HG02798 (cell line): Measurements from ENCODE around the gene NR2E3.
"Not testable (repeated sequence)": the region's sequence is repeated elsewhere in the genome, so short reads cannot be mapped to it uniquely, and the experiment has no call there.

Source experiments
- ATAC-seq: cut with Tn5 transposase; IDR thresholded peaks from one replicate; pipeline ENCODE4 v1.9.1; 2021; ENCODE audit warnings: mild to moderate bottlenecking; ENCODE audit not compliant: unreplicated experiment, poor library complexity

Gene NR2E3

DNA sequence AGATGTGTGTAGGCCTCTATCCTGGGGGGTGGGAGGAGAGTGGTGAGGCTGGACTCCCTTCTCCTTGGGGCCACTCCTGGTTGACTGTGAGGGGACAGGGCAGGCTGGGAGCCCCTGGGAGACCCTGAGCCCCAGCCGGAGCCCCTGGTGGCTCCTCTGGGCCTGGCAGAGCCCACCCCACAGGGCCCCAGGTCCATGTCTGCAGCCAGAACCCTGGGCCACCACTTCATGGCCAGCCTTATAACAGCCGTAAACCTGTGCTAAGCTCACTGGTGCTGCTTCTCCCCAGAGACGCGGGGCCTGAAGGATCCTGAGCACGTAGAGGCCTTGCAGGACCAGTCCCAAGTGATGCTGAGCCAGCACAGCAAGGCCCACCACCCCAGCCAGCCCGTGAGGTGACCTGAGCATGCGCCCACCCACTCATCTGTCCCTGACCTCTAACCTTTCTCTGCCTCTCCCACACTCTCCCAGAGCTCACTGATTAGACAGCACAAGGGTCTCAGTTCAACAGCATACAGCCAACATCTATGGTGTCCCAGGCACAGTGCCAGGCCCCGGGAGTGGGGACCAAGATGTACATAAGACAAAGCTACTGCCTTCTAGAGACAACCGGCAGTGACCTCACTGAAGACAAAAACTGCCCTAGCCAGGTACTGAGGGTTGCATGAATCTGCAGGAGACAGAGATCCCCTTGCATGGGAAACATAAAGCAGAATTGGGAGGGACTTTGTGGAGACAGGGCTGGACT lies 3.5 kb downstream of the NR2E3 start:
- ATAC-seq = no peak

- ATAC-seq = no peak
Observed at GRCh38 chr15:71815301-71815700, 4.9 kb downstream of the NR2E3 start.

DNA sequence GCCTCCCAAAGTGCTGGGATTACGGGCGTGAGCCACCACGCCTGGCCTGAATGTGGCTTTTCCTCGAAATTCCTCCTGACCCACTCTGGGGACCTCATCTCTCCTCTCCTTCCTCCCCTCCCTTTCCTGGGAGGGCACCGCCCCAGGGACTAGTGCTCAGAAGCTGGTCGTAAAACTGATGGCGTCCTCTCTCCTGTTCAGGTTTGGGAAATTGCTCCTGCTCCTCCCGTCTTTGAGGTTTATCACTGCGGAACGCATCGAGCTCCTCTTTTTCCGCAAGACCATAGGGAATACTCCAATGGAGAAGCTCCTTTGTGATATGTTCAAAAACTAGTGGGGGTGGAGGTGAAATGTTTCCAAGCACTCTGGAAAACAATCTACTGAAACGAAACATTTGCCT lies 7.0 kb downstream of the NR2E3 start:
- ATAC-seq = no peak

DNA sequence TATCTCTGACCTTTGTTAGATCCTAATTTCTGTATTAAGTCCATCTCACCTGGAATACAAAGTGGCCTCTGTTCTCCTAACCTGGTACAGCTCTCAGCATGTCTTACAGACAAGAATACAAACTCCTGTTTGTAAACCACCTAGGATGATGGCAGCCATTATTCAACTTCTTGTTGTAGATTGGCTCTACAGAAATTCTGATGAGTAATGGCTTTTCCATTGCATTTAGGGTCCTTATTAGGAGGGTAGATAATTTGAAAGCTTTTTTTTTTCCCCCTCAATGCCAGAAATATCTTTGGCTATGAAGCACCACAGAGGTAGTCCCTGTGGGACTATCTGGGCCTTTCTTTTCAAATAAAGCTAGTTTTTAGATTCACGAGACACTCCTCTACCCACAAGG lies 9.8 kb downstream of the NR2E3 start:
- no peak for ATAC-seq

DNA sequence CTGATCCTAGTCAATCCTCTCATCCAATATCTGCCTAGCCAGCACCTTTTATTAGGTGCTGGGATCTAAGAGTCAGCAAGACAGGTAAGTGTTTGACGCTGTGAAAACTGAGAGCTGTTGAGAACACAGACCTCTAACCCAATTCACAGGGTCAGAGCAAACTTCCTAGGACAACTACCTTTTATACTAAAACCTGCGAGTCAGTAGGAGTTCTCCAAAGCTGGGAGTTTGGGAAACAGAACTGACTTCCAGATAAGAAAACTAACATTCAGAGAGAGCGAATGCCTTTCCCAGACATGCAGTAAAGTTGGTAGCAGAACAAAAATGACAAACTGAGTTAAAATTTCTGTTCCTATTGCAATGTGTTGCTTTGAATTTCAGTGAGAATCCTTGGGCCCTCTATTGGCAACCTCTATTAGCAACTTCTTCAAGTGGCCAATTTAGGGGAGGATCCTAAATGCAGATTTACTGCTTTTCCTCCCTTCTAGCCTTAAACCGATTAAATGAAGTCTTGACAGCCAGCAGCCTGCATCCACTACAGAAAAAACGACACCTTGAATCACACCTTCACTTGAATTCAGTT lies 11.3 kb downstream of the NR2E3 start:
- no peak for ATAC-seq

DNA sequence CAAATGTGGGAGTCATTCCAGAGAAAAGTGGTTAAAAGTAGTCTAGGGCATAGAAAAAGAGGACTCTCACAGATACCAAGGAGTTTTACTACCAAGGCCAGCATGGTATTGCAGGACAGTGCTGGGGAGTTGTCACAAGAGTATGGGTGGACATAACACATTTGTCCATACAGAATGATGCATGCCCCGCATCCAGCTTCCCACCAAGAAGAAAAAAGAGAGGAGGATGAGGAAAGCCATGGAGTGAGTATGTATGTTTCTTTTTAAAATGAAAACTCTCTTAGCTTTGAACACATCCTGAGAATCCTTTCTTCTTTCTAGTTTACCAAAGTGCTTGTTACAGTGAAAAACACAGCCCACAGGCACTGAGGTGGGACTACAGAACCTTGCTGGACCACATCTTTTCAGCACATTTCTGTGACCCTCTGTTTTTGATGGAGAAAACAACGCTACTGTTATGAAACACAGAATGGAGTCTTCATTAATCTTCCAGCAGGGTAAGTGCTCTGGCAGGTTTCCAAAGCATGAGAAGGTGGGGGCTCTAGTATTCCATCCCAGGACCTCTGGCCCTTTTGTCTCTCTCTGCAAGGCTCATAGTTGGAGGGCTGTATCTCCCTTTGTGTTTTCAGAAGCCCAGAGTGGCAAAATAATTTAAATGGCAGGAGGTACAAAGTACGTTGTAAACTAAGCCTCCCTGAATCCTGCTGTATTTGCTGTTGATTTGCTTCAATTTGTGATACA lies 12.7 kb downstream of the NR2E3 start:
- ATAC-seq = no peak

DNA sequence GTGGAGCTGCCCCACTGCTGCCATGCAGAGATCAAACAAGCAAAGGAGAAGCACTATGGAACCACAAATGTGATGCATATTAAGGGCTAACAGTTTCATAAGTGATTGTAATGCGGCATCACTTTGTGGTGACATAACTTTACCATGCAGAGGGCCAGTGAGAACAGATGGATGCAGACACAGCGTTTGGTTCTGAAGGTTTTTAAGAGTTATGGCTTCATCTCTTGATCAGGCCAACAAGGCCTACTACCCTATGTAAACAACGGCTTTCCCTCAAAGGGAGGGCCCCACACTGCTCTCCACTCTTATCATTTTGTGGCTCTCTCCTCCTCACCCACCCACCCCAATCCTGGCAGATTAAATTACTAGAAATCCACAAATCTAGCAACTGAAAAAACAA lies 13.4 kb downstream of the NR2E3 start:
- ATAC-seq = no peak

- ATAC-seq = no peak
Observed at GRCh38 chr15:71825021-71825730, 14.8 kb downstream of the NR2E3 start.

- no peak for ATAC-seq
Observed at GRCh38 chr15:71826196-71826595, 15.8 kb downstream of the NR2E3 start.

GRCh38 chr15:71830981-71831380 lies 20.6 kb downstream of the NR2E3 start:
- ATAC-seq = no peak

DNA sequence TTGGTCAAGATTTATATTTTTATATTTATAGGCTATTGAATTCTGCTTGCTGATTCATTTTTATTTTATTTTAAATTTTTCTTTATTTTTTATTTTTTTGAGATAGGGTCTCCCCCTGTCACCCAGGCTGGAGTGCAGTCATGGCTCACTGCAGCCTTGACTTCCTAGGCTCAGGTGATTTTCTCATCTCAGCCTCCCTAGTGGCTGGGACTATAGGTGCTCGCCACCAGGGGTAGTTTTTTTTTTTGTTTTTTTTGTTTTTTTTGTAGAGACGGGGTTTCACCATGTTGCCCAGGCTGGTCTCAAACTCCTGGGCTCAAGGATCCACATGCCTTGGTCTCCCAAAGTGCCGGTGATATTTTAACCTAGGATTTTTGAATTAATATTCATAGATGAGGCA lies 31.2 kb downstream of the NR2E3 start:
- no peak for ATAC-seq

DNA sequence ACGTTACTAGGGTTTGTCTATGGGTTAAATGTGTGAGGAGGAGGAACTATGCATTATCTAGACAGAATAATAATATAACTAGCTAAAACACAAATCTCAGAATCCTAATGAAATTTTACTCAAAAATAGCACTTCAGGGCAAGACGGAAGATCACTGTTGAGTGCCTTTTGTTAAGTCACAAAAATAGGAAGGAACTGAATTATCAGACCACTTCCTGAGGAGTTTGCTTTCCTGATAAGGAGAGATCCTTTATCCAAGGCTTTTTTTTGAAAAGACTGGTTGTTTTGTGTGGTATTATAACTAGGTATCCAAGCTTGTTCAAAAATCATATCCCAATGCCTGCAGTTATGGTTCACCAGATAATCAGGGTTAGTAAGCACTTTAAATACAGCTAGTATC lies 34.6 kb downstream of the NR2E3 start:
- ATAC-seq = no peak

GRCh38 chr15:71853543-71853942 lies 43.2 kb downstream of the NR2E3 start:
- ATAC-seq = no peak

DNA sequence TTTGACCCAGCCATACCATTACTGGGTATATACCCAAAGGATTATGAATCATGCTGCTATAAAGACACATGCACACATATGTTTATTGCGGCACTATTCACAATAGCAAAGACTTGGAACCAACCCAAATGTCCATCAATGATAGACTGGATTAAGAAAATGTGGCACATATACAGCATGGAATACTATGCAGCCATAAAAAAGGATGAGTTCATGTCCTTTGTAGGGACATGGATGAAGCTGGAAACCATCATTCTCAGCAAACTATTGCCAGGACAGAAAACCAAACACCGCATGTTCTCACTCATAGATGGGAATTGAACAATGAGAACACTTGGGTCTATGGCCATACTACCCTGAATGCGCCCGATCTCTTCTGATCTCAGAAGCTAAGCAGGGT lies 47.9 kb downstream of the NR2E3 start:
- ATAC-seq = not testable (repeated sequence)
